ENCODE data around the gene MNS1.

- TF ChIP-seq POLR2A (IDR thresholded peaks at IDR 0.05) (no peak), CTCF (IDR thresholded peaks at IDR 0.05) (no peak), EP300 (IDR thresholded peaks at IDR 0.05) (no peak)
Measured at GRCh38 chr15:56484287-56484686, 19.4 kb upstream of the MNS1 start.

Measured in ovary (tissue), 3 donors.